ENCODE results near the gene RXRG.

DNA sequence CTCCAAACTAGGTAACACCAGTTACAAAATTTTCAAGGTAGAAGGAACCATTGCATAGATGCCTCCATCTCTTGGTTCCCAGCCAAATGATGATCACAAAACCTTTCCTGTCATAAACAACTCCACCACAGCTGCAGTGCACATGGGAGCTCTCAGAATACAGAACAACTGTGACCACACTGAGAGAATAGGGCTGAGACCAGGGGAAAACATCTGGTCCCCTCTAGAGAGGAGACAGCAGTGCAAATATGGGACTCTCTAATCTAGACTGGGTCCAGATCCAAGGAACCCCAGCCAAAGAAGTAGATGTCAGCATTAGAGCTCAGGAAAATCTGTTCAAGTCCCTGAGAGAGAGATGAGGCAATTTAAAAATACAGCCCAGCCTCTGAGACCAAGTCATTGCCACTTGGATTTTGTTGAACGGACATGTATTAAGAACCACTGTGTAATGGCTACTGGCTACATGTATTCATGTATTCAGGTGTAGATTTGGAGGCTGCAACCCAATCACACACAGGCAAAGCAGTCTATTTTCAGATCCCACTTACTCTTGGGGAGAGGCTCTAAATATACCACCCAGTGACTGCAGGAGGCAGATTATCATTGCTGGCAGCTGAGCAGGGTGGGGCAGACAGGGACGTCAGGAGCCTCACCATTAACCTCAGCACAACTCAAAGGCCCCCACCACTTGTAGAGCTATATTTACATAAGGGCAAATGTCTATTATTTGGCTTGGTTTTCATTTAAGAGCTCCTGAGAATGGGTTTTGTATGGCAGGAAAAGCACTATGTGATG, 7.6 kb upstream of the RXRG start:
- TF ChIP-seq, protein P1, sequence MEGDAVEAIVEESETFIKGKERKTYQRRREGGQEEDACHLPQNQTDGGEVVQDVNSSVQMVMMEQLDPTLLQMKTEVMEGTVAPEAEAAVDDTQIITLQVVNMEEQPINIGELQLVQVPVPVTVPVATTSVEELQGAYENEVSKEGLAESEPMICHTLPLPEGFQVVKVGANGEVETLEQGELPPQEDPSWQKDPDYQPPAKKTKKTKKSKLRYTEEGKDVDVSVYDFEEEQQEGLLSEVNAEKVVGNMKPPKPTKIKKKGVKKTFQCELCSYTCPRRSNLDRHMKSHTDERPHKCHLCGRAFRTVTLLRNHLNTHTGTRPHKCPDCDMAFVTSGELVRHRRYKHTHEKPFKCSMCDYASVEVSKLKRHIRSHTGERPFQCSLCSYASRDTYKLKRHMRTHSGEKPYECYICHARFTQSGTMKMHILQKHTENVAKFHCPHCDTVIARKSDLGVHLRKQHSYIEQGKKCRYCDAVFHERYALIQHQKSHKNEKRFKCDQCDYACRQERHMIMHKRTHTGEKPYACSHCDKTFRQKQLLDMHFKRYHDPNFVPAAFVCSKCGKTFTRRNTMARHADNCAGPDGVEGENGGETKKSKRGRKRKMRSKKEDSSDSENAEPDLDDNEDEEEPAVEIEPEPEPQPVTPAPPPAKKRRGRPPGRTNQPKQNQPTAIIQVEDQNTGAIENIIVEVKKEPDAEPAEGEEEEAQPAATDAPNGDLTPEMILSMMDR (IDR thresholded peaks at IDR 0.05 in 8 of 11, conservative IDR thresholded peaks at IDR 0.05 in 3 of 11) = no peak
- no peak for TF ChIP-seq POLR2A (IDR thresholded peaks at IDR 0.05)
- no peak for TF ChIP-seq POLR2AphosphoS5 (IDR thresholded peaks at IDR 0.05)

All from spleen (tissue), 7 donors.